ENCODE data around the gene SLC28A2. TPM values are rescaled to one million over a fixed set of nuclear protein-coding genes. Genes with fewer than 3 reads are reported as not detected.
A peak's percentile ranks its signal among the peaks of the same experiment; 100 is the strongest.
"Not testable (repeated sequence)": the region's sequence is repeated elsewhere in the genome, so short reads cannot be mapped to it uniquely, and the experiment has no call there.

Gene SLC28A2
- total RNA-seq, 4 donors from 2014 or later = 0.37 to 11.1 (median 5.1) TPM

- WGBS, 2 donors (ENCODE audit: low coverage in 1 of 2) = 82 to 92% methylated on average over 4 of the region's 4 CpGs
- no peak overlapping the region for H3K27ac ChIP-seq
These were observed 20.0 kb upstream of the SLC28A2 start for GRCh38 chr15:45231864-45232562.

GRCh38 chr15:45234562-45235235 lies 17.3 kb upstream of the SLC28A2 start:
- 48 to 58% methylated on average over 7 to 11 of the region's 11 CpGs for WGBS, 2 donors (ENCODE audit: low coverage in 1 of 2)
- no peaks in the 10 kb centered on the region for H3K36me3 ChIP-seq
- TF ChIP-seq POLR2A (IDR thresholded peaks at IDR 0.05) (no peak), POLR2AphosphoS5 (IDR thresholded peaks at IDR 0.05) (no peak), CTCF (IDR thresholded peaks at IDR 0.05) (no peak)
- H3K9me3 ChIP-seq = peaks cover 0 to 13% of the 10 kb centered on the region in 2 donors
- in situ Hi-C loops (cut with MboI; ENCODE audit: low pct_ligation_motif_present in 1 of 4, low pct_unique_long_range_greater_than_20kb in 1 of 4, low sequenced_read_pairs in 3 of 4) = no loop called here
- no peak for DNase-seq
- peak overlapping the region in 1 of 4 donors; percentile 13 for H3K27ac ChIP-seq
- H3K4me3 ChIP-seq = no peak overlapping the region
- no peaks in the 10 kb centered on the region for H3K27me3 ChIP-seq
- no peaks in the 10 kb centered on the region for H3K4me1 ChIP-seq
- intact Hi-C loops (cut with DNase I; ENCODE audit: low total_unique reads) = no loop called here

More at GRCh38 chr15:45231864-45232562, 20.0 kb upstream of the SLC28A2 start:
- in situ Hi-C loops (cut with MboI; ENCODE audit: low pct_ligation_motif_present in 1 of 4, low pct_unique_long_range_greater_than_20kb in 1 of 4, low sequenced_read_pairs in 3 of 4) (no loop called here), intact Hi-C loops (cut with DNase I; ENCODE audit: low total_unique reads) (no loop called here)
- no peaks in the 10 kb centered on the region for H3K4me1 ChIP-seq
- H3K27me3 ChIP-seq = no peaks in the 10 kb centered on the region
- H3K36me3 ChIP-seq = no peaks in the 10 kb centered on the region
- TF ChIP-seq POLR2AphosphoS5 (IDR thresholded peaks at IDR 0.05) = no peak
- TF ChIP-seq EP300 (IDR thresholded peaks at IDR 0.05; ENCODE audit: low read depth) = no peak
- TF ChIP-seq CTCF (IDR thresholded peaks at IDR 0.05) = no peak
- TF ChIP-seq POLR2A (IDR thresholded peaks at IDR 0.05) = no peak
- no peak overlapping the region for H3K4me3 ChIP-seq
- peaks cover 0 to 13% of the 10 kb centered on the region in 2 donors for H3K9me3 ChIP-seq
- DNase-seq = no peak

DNA sequence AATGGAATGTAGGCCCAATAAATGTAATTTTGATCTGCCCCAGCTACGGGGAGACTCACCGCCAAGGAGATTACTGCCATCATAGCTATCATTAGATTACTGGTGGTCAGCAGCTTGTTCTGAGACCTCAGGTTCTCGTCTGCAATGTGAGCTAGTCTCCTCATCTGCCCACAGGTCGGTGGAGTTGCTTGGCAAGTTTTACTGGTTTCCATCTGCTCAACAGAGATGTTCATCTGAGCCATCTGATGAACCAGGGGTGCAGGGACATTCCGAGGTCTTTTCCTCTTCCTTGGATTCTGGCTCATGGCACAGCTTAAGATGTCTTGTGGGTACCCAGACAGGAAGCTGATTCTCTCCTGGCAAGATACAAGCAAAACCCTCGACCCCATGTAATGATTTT lies 15.2 kb upstream of the SLC28A2 start:
- H3K36me3 ChIP-seq; intact Hi-C loops (cut with DNase I; ENCODE audit: low total_unique reads); in situ Hi-C loops (cut with MboI; ENCODE audit: low pct_ligation_motif_present in 1 of 4, low pct_unique_long_range_greater_than_20kb in 1 of 4, low sequenced_read_pairs in 3 of 4); H3K4me1 ChIP-seq; H3K4me3 ChIP-seq; DNase-seq; H3K27ac ChIP-seq; H3K27me3 ChIP-seq: not testable (repeated sequence)
- peaks cover 14 to 29% of the 10 kb centered on the region in 2 donors for H3K9me3 ChIP-seq
- WGBS, 2 donors (ENCODE audit: low coverage in 1 of 2) = 49 to 82% methylated on average over 2 to 6 of the region's 6 CpGs

DNA sequence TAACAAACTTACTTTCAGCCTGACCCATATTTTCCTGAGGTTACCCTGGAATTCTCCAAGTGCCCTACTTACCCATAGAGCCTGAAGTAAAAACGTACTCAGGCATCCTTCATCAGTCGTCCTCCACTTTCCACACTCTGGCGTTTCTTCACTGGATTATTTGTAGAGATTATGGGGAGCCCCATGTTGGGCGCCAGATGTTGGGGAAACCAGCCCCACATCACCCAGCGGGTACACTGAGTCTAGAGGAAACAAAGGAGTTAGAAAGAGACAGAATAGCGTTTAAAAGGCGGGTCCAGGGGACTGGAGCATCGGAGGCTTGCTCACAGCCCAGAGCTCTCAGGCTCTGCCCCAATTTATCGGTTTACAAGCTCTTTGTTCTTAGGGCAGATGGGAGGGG lies 9.7 kb upstream of the SLC28A2 start:
- no peak for DNase-seq
- H3K27ac ChIP-seq = no peak overlapping the region

More for the DNA sequence above, 9.7 kb upstream of the SLC28A2 start:
- no peaks in the 10 kb centered on the region for H3K4me1 ChIP-seq
- no peaks in the 10 kb centered on the region for H3K36me3 ChIP-seq
- 81 to 85% methylated on average over 5 to 9 of the region's 9 CpGs for WGBS, 2 donors (ENCODE audit: low coverage in 1 of 2)
- H3K9me3 ChIP-seq = peaks cover 41 to 53% of the 10 kb centered on the region in 2 donors
- no peaks in the 10 kb centered on the region for H3K27me3 ChIP-seq
- in situ Hi-C loops (cut with MboI; ENCODE audit: low pct_ligation_motif_present in 1 of 4, low pct_unique_long_range_greater_than_20kb in 1 of 4, low sequenced_read_pairs in 3 of 4) (no loop called here), intact Hi-C loops (cut with DNase I; ENCODE audit: low total_unique reads) (no loop called here)
- no peak overlapping the region for H3K4me3 ChIP-seq
- TF ChIP-seq POLR2AphosphoS5 (IDR thresholded peaks at IDR 0.05) (no peak), POLR2A (IDR thresholded peaks at IDR 0.05) (no peak), EP300 (IDR thresholded peaks at IDR 0.05; ENCODE audit: low read depth) (no peak), CTCF (IDR thresholded peaks at IDR 0.05) (no peak)
